ENCODE results near the gene TAF8. TPM values are rescaled to one million over a fixed set of nuclear protein-coding genes. Genes with fewer than 3 reads are reported as not detected.
A peak's percentile ranks its signal among the peaks of the same experiment; 100 is the strongest.

TAF8 gene
- total RNA-seq, 1 experiment from 2014 or later, result 20.7 TPM

DNA sequence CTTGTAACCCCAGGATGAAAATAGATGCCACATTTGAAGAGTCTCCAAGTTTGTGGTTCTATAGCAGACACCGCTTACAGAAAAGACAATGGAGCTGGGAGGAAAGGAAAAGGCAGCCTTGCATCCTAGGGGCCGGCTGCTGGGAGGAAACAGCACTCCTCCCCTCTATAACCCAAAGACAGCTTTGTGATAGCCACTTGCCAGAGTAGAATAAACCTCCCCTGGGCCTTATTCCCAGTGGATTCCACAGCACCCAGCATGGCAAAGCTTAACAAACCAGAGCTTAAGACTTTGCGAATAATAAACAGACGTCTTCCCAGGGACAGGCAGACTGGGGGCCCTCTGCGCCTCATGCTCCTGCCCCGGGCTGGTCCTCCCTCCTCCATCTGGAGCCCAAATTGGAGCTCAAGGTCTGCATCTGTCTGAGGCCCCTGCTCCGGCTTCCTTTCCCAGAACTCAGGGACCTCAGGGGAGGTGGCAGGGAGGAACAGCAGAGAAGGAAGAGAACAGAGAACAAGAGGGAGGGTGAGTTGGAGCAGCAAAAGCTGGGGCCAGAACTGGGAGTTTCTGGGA, 8.8 kb upstream of the TAF8 start:
- no peaks in the 10 kb centered on the region for H3K9me2 ChIP-seq (replicated peaks; ENCODE audit: low read length)

DNA sequence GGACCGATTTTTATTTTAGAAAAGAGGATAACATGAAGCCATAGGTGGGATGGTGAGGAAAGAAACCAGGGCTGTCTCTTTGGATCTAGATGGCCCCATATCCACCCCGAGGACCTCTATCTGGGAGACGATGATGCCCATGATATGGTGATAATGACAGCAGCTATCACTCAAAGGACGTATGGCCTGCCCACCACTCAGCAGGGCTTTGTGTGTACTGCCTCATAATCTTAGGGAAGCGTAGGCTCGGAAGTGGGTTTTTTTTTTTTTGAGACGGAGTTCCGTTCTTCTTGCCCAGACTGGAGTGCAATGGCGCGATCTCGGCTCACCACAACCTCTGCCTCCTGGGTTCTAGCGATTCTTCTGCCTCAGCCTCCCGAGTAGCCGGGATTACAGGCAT, 8.2 kb upstream of the TAF8 start:
- Histone ChIP-seq H3K27me3 (ENCODE audit: low read length) (no peaks in the 10 kb centered on the region), H4K20me1 (ENCODE audit: low read length) (no peaks in the 10 kb centered on the region), H3K27ac (ENCODE audit: low read length) (no peak overlapping the region), H3K4me3 (ENCODE audit: low read length) (no peak overlapping the region), H3K4me1 (ENCODE audit: insufficient read depth, low read length) (peaks cover 24% of the 10 kb centered on the region), H3K4me2 (ENCODE audit: low read length) (no peak overlapping the region), H3F3A (ENCODE audit: low read length, unreplicated experiment) (no peaks in the 10 kb centered on the region), H2AFZ (ENCODE audit: low read length) (no peak overlapping the region), H3K9me3 (ENCODE audit: low read length) (no peaks in the 10 kb centered on the region), H3K36me3 (ENCODE audit: low read depth, low read length) (no peaks in the 10 kb centered on the region), H3K9me2 (replicated peaks; ENCODE audit: low read length) (no peaks in the 10 kb centered on the region), H3K79me2 (ENCODE audit: low read length) (no peaks in the 10 kb centered on the region), H3K9ac (ENCODE audit: low read length) (no peak overlapping the region)
- DNase-seq, result no peak
- BruUV-seq (replicated peaks), result no TSS peak
- TF ChIP-seq, protein P1, sequence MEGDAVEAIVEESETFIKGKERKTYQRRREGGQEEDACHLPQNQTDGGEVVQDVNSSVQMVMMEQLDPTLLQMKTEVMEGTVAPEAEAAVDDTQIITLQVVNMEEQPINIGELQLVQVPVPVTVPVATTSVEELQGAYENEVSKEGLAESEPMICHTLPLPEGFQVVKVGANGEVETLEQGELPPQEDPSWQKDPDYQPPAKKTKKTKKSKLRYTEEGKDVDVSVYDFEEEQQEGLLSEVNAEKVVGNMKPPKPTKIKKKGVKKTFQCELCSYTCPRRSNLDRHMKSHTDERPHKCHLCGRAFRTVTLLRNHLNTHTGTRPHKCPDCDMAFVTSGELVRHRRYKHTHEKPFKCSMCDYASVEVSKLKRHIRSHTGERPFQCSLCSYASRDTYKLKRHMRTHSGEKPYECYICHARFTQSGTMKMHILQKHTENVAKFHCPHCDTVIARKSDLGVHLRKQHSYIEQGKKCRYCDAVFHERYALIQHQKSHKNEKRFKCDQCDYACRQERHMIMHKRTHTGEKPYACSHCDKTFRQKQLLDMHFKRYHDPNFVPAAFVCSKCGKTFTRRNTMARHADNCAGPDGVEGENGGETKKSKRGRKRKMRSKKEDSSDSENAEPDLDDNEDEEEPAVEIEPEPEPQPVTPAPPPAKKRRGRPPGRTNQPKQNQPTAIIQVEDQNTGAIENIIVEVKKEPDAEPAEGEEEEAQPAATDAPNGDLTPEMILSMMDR (conservative IDR thresholded peaks at IDR 0.05; ENCODE audit: low read depth, low read length), result no peak
- no peak for TF ChIP-seq EZH2 (IDR thresholded peaks at IDR 0.05; ENCODE audit: low read length, unreplicated experiment)
- no peak for TF ChIP-seq EZH2phosphoT487 (IDR thresholded peaks at IDR 0.05; ENCODE audit: borderline replicate concordance, low read length)
- ChIA-PET CTCF (no interaction called here), POLR2A (ENCODE audit: unreplicated experiment) (no interaction called here)
- ATAC-seq, result no peak
- intact Hi-C loops (cut with micrococcal nuclease), result no loop called here

More for the DNA sequence above, 8.8 kb upstream of the TAF8 start:
- peaks cover 19% of the 10 kb centered on the region for H3K4me1 ChIP-seq (ENCODE audit: insufficient read depth, low read length)
- no peak overlapping the region for H3K27ac ChIP-seq (ENCODE audit: low read length)
- H3K9ac ChIP-seq (ENCODE audit: low read length), result no peak overlapping the region
- no peak overlapping the region for H3K4me2 ChIP-seq (ENCODE audit: low read length)
- DNase-seq (no peak), ATAC-seq (no peak)
- ChIA-PET CTCF (no interaction called here), POLR2A (ENCODE audit: unreplicated experiment) (no interaction called here)
- H3K36me3 ChIP-seq (ENCODE audit: low read depth, low read length), result no peaks in the 10 kb centered on the region
- no peak overlapping the region for H2AFZ ChIP-seq (ENCODE audit: low read length)
- TF ChIP-seq, protein P1 (conservative IDR thresholded peaks at IDR 0.05; ENCODE audit: low read depth, low read length), result no peak
- TF ChIP-seq EZH2phosphoT487 (IDR thresholded peaks at IDR 0.05; ENCODE audit: borderline replicate concordance, low read length), result no peak
- TF ChIP-seq EZH2 (IDR thresholded peaks at IDR 0.05; ENCODE audit: low read length, unreplicated experiment), result no peak
- no peaks in the 10 kb centered on the region for H3F3A ChIP-seq (ENCODE audit: low read length, unreplicated experiment)
- BruUV-seq (replicated peaks), result no TSS peak
- intact Hi-C loops (cut with micrococcal nuclease), result no loop called here
- H3K4me3 ChIP-seq (ENCODE audit: low read length), result no peak overlapping the region
- no peaks in the 10 kb centered on the region for H3K79me2 ChIP-seq (ENCODE audit: low read length)
- H4K20me1 ChIP-seq (ENCODE audit: low read length), result no peaks in the 10 kb centered on the region
- H3K27me3 ChIP-seq (ENCODE audit: low read length), result no peaks in the 10 kb centered on the region
- no peaks in the 10 kb centered on the region for H3K9me3 ChIP-seq (ENCODE audit: low read length)

DNA sequence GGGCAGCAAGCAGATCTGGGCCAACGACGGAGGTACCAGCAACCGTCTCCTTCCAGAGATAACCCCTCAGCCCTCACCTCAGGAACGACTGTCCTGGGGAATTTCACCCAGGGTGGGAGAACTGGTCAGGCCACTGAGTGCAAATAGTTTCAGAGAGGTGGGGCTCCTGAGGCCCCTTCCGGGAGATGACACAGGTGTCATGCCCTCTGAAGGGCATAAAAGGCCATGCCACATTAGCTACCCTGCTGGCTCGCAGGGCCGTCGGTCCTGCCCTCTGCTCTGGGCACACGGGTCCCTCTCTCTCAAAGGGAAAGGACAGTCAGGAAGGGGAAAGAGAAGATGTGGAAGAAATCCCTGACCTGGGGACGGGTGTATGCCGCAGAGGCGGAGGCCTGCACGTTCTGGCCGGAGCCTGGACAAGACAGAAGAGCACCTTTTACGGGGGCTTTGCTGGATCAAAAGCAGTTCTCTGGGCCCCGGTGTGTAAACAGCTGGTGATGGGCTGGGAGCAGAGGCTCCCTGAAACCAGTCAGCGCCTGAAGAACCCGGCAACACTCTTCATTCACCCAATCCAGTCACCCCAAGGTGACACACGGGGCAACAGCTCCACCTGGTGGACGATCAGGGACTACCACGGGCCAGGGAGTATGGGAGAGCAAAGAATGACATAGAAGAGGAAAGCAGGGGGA, 6.4 kb upstream of the TAF8 start:
- Histone ChIP-seq H3K27ac (ENCODE audit: low read length) (no peak overlapping the region), H2AFZ (ENCODE audit: low read length) (no peak overlapping the region), H3K9me3 (ENCODE audit: low read length) (no peaks in the 10 kb centered on the region), H3K79me2 (ENCODE audit: low read length) (no peaks in the 10 kb centered on the region), H3K4me1 (ENCODE audit: insufficient read depth, low read length) (peaks cover 27% of the 10 kb centered on the region), H3K36me3 (ENCODE audit: low read depth, low read length) (no peaks in the 10 kb centered on the region), H3K27me3 (ENCODE audit: low read length) (no peaks in the 10 kb centered on the region), H3K9ac (ENCODE audit: low read length) (no peak overlapping the region), H3K4me2 (ENCODE audit: low read length) (no peak overlapping the region), H3K4me3 (ENCODE audit: low read length) (no peak overlapping the region), H3K9me2 (replicated peaks; ENCODE audit: low read length) (no peaks in the 10 kb centered on the region), H3F3A (ENCODE audit: low read length, unreplicated experiment) (no peaks in the 10 kb centered on the region), H4K20me1 (ENCODE audit: low read length) (no peaks in the 10 kb centered on the region)
- BruUV-seq (replicated peaks), result no TSS peak
- CTCF ChIA-PET, result interaction anchor here (2.9 kb wide), 1 partner anchor 108 kb away, joined by 9 read pairs; no protein-coding TSS in a partner anchor
- POLR2A ChIA-PET (ENCODE audit: unreplicated experiment), result no interaction called here
- TF ChIP-seq, protein P1 (conservative IDR thresholded peaks at IDR 0.05; ENCODE audit: low read depth, low read length), result peak; percentile 97
- TF ChIP-seq EZH2 (IDR thresholded peaks at IDR 0.05; ENCODE audit: low read length, unreplicated experiment) (no peak), EZH2phosphoT487 (IDR thresholded peaks at IDR 0.05; ENCODE audit: borderline replicate concordance, low read length) (no peak)
- ATAC-seq (peak; percentile 65), DNase-seq (peak; percentile 92)
- intact Hi-C loops (cut with micrococcal nuclease), result loop anchor here (1.0 to 2.0 kb wide), 6 partner anchors 102 to 303 kb away; partner anchors contain the start of gene PRICKLE4

Data from PC-3 (cell line).